NCI-H146 treated with DMSO at 0.1 percent for 48 hours (cell line): ENCODE results near the gene MAML2.

Experiments used
- DNase-seq: peaks from one replicate; lab custom pipeline; 2025; ENCODE audit not compliant: unreplicated experiment; lab: John Stamatoyannopoulos, UW

MAML2 gene

DNA sequence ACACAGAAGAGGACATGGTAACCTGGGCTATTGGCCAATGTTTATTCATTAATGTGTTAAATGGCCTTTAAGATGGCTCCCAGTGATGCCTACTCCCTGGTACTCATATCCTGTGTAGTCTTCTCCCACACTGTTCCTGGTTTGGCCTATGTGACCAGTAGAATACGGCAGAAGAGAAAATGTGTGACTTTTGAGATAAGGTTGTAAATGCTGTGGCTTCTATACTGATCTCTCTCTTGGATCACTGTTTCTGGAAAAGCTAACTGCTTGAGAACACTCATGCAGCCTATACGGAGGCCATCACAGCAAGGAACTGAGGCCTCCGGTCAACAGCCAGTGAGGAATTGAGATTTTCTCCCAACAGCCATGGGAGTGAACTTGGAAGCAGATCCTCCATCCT, 24.1 kb downstream of the MAML2 start:
- no peak for DNase-seq

DNA sequence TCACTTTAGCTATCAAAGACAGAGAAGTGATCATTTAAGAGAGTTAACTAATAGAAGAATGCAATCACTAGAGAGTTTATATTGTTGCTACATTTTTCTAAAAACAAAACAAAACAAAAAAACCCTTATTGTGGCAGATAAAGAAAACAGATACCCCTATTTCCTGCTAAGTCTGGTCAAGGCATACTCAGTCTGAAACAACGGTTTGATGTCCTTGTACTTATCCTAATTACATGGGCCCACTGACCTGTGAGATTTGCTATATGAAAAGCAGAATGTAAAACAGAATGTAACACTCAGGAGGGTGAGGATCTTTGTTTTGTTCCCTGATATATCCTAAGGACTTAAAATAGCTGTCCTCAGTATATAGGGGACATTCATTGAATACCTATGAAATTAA, 24.6 kb downstream of the MAML2 start:
- DNase-seq, result no peak

DNA sequence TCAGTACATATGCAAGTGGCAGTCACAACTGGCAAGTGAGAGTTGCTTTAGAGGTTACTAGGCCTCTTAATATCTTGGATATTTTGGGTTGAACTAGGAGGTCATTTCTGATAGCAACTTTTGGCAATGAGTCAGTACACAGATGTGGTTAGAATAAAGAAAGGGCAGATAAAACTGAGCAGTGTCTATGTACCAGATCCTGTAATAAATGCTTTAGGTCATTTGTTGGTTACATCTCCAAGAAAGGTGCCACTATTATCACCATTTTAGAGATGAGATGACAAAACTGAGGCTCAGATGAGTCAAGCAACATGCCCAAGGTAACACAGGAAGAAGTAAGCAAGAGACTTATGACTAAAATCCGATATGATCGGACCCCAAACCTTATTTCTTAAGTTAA, 25.0 kb downstream of the MAML2 start:
- no peak for DNase-seq

DNA sequence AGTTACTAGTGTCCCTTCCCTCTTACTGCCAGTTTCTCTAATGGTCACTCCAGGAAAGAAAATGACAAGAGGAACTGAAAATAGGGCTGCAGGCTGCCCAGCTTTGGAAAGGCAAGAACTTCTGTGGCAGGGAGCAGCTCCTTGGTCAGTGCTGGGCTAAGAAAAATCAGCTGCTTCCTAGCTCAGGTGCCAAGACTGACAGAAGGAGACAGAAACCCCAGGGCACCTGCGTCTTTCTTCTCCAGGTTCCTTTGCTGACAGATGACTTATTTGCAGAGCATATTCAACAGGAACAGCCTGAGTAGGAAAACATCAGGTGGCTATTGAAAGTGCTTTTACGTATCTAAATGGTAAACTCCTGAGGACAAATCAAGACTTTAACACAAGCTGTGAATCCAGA, 25.4 kb downstream of the MAML2 start:
- no peak for DNase-seq

DNA sequence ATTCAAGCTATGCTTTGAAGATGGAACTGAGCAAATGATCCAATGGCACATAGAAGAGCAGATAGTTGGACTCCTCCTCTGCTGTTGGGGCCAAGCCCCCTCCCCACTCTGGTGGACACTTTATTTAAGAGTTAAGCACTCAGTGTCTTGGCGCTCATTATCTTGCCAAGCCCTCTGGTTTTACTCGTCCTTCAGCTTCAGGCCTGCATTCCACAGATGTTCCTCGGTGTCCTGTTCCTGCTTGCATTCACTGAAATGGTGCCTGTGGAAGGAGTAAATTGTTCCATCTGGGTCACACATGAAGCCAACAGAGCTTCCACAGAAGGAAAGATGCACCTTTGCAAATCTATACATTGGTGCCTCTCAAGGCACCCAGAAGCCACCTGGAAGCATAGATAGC, 26.1 kb downstream of the MAML2 start:
- DNase-seq, result no peak

DNA sequence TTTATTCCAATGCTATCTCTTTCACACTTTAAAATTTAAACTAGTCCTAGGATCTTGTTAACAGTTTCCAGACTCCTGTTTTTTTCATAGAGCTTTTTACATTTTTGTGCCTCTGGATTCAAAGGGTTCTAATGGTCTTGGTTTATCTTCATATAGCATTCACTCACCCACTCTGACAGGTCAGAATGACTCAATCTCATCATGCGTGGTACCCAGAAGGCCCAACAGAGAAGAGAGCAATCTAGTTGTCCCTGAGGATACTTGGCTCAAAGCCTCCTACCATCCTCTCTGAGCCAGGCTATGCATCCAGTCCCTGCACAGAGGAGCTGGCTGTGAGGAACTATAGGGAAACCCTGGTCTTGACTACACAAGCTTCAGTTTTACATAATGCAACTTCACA, 27.5 kb downstream of the MAML2 start:
- DNase-seq, result no peak

DNA sequence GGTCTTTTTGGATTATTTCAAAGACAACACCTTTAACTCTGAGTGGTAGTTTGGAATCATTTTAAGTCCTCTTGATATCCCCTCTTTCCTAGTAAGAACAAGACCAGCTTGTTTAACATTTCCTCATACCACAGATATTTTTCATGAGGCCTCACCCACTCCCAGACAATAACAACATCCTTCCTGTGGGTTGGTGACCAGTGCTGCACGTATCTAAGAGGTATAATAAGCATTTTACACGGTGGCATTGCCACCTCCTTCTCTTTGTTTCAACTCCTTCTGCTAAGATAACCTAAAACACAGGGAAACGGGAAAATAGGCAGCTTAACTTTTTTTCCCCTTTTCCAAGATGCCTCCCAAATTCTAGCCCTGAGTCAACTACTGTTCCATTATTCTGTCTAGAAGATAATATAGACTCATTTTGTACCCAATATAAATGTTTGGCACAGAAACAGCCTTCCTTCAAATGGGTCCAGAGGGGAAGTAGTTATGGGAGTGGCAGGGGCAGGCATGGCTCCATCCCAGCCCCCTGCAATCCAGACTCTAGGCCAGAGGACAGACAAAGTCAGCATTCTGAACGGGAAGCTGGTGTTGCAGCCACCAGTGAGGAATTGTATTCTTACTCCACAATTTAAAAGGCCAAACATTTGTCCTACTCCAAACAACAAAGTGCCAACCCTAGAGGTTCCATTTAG, 28.5 kb downstream of the MAML2 start:
- no peak for DNase-seq

DNA sequence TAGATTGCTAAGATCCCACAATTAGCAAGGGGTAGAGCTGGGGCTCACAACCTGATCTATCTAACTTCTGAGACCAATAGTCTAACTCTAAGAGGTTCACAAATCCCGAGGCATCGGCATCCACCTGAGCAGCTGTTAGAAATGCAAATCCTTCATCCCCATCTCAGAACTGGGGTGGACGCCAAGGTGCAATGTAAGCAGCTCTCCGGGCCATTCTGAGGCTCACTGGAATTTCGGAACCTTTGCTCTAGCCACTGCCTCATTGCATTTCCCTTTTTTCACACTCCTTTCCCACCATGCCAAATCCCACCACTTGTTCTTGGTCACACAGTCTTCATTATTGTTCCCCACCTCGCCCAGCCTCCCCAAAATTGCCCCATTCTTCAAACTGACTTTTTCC, 29.8 kb downstream of the MAML2 start:
- DNase-seq, result no peak

DNA sequence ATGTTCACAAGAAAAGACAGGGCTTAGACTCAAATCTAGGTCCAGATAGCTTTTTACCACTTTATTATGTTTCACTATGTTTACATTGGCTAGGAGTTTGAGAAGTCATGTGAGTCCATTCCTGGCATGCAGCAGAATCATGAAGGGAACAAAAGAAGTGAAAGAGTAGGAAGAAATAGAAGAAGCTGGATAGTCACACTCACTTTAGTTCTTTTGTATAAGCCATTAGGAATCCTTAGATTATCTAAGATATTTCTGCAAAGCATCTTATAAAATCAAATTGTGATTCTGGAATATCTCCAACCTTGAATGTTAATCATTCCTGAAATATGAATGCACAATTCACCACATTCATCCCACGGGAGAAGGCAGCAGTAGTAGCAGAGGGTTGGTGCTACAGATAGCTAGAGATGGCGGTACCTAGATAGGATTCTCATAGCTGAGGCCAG, 31.9 kb downstream of the MAML2 start:
- DNase-seq, result no peak

DNA sequence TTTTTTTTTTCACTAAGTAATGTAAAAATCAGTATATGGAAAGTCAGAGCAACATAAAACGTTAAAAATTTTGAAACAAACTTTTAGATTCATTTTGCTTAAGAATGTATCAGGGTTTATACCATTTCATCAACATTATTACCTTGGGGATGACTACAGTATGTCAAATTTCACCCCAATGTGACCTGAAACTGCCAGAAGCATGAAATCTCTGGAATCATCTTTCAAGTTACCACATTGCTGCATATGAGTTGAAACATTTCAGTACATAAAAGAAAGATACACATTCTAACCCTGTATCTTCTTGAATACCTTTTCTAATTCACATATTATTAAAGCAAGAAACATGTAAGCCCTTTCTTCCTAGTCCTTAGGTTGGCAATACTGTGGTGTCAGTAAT, 32.8 kb downstream of the MAML2 start:
- no peak for DNase-seq

DNA sequence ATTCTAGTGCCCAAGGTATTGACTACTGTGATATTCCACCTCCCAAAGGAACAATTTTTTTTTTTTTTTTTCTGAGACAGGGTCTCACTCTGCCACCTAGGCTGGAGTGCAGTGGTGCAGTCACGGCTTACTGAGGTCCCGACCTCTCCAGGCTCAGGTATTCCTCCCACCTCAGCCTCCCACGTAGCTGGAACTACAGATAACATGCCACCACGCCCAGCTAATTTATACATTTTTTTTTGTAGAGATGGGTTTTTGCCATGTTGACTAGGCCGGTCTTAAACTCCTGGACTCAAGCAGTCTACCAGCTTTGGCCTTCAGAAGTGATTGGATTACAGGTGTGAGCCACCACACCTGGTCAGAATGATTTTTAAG, 33.4 kb downstream of the MAML2 start:
- DNase-seq, result no peak

DNA sequence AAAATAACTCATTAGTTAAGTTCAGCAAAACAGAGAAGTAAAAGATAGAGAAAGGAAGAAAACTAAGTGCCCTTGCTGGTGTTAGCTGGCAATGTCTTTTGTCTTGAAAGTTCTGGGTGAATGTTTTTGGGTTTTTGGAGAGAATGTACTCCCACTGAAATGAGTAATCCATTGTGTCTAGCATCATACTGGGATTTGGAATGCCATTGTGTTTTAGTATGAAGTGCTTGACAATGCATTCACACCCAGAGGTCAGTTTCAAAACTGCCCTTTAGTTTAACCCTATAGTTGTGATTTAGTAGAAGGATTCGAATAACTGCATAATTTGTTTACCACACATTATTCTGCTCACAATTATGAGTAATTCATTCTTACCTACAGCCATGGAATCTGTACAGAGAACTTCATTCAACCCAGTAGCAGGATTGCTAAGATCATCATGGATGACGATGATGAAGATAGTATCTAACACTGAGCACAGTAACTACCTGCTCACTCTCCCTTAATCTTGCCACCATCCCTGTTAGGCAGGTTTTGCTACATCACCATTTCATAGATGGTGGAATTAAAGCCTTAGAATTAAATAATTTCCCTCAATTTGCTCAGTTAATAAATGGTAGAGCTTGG, 33.9 kb downstream of the MAML2 start:
- no peak for DNase-seq

DNA sequence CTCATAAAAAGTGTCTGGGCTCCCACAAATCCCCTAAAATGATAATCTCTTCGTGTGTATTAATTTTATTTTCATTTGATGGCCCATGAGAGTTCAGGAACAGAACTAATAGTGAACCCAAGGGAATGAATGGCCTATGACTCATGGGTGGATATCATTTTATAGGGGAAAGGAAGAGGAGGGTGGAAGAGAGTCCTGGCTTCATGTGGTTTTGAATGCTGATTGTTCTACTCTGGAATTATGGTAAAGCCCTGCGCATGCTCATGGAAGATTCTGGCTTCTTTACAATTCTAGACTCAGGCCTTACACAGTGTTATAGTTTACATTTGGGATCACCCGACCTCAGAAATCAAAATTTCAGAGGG, 35.2 kb downstream of the MAML2 start:
- no peak for DNase-seq

DNA sequence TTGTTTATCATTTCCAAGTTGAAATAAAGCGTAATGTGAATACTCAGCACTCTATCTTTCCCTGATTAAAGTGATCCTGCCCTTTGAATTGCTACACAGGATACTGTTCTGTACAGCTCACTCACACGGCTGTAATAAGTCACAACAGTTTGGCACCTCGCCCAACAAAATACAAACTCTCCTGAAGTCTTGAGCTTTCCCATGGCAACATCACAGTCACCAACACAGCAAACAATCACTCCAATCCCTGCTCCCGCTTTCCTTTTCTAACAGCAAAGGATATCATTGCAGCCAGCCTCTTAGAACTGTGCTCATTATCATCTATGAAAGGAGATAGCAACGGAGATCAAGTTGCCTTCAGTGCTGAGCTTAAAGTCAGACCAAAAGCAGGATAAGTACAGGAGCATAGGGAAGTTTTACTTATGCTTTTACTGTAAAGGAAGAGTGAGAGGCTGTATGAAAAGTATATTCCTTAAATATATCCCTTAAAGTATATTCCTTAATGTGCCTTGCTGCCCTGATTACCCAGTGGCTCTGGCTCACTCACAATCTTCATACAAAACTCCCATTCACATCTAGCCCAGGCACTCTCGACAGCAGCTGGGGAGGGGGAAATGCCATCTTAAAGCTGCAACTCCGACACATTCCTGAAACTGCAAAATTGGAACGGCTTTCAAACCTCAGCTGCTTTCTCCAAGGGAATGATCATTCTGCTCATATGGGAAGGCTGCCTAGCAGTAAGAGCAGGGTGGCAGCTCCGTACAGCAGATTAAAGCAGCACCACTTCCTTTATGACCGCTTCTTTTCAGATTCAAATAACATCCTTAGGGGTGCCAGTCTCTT, 35.8 kb downstream of the MAML2 start:
- no peak for DNase-seq

DNA sequence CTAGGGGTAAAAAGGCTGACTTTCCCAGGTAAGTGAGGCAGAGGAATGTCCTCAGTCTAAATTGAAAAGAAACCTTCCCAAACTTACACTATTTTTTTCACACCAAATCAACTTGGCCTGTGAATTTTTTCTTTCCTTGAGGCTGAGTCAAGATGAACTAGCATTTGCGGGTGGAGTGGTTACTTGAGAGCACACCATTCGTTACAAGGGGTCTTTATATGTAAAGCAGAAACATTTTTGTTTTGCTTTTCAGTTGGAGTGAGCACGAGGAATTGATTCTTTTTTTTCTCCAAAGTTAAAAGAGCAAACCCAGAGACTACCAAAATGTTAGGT, 36.4 kb downstream of the MAML2 start:
- DNase-seq, result no peak

DNA sequence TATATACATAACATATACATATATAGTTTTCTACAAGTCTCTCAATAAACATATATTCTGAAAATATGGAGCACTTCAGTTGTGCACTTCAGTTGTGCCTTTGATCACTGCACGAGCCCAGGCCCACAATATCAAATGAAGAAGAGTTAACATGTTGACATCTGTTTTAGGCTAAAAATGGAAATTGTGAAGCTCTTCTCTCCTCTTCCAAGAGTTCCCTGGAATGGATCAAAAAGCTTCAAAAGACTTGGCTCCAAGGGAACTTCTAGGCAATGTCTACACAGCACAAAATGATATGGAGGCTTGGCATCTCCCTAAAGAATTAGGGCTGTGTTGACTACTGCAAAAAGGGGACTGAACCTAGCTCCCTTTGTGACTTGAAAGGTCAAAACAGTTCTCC, 36.9 kb downstream of the MAML2 start:
- no peak for DNase-seq

DNA sequence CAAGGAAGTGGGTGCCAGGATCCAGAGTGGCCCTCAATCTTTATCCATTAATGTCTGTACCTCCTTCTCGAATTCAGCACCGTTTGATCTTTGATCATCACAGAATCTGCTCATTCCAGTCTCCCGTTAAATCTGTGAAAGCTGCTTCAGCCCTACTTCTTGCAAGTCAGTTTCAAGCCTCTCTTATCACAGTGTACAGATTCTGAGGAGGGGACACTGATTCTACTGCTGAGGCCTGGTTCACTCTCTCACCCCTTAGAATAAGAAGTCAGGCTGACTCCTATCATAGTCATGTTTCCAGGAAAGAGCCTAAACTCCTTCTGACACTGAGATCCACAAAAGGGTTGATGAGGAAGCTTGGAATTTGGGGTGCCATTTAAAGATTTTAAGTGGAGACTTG, 39.0 kb downstream of the MAML2 start:
- no peak for DNase-seq

DNA sequence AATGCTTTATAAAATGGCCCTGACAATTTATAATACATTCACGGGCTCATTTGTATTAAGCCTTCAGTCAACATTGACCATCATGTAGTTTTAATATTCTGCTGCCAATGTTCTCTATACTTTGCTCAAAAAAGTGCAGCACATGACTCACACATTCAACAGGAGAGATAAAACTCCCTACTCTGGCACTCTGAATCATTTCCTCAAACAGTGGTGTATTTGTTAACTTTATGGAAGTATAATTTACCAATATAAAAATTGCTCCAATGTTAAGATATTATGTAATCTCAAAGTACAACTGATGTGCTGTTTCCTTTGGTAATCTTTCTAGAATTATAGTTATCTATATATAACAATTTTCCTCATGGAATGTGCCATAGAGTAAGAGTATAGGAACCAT, 39.9 kb downstream of the MAML2 start:
- DNase-seq, result no peak

DNA sequence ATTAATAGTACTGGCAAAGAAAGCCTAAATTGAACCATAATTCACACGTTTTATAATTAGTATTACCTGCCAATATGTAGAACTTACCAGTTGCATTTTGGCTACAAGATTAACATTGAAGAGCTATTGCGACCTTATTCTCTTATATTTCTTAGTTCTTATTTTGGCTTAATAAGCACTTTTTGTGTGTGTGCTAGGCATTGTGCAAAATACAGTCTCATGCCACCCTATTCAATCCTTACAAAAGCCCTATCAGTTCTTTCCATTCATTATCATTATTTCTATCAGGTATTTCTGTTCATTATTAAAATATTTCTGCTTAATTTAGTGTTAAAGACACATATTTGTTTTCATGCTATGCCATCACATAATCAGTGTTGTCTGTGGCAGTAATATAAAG, 41.2 kb downstream of the MAML2 start:
- DNase-seq, result no peak

DNA sequence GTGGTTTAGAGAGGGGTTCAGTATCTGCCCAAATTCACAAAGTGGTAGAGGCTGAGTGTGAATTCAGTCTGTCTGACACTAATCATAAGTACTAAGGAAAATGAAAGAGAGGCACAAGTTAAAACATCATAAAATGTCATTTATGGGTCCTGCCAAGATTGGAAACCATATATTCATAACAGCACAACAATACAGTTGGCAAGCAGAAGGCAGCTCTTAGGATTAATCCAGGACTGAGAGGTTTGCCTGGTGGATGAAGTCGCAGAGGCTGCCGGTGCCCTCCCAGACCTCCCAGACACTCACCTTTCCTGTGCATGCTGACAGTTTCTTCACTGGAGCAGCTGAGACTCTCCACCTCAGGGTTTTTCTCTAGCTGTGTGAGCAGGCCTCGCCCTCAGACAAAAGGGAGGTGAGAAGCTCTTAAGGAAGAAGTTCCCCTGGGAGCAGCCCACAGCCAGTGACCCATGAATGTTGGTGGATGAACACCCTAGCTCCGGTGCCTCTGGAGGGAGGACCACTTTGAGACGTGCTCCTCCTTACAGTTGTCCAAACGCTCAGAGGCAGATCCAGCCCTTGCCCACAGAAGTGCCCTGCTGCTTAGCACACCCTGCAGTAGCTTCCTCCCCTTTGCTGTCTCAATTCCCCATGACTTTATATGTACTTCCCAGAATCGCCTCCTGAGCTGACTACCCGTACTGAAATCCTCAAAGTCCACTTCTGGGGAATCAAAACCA, 43.7 kb downstream of the MAML2 start:
- DNase-seq, result no peak

DNA sequence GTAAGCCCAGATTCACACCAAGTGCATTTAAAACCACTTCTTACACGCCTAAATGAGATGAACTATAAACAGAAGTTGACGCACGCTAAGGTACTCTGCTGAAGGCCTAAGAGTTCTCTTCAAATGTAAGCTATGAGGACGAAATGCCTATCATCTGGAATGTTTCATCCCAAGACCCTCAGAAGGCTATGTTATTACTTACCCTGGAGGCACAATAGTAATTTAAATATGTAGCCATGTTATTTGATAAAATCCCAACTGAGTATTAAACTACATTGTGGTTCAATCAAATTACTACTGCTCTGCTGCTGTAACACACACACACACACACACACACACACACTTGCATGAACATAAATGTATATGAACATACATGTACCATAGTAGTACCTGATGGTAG, 47.6 kb downstream of the MAML2 start:
- DNase-seq, result no peak

DNA sequence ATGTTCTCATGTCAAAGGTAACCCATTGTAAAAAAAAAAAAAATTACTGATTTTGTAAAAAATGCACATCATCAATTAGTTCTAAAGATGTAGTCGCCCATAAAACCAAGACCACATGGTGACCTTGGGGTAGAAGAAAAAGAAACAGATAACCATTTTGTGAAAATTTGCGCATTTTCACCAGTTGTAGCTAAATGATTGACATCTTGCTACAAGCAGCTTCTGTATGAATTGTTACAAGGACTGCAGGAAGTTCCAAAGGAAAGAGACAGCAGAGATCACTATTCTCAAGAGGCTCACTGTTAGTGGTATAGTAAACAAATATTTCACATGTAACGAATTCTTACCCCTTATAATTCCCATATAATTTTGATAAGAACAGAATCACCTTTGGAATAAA, 48.7 kb downstream of the MAML2 start:
- no peak for DNase-seq
